ENCODE results near the gene ESCO1. TPM values are rescaled to one million over a fixed set of nuclear protein-coding genes. Genes with fewer than 3 reads are reported as not detected.

Gene ESCO1
- total and polyA plus RNA-seq, 2 of the 13 experiments (the other 11 are each of a cell fraction or from before 2014, with no cell fraction given) = 6.3 to 19.4 TPM

DNA sequence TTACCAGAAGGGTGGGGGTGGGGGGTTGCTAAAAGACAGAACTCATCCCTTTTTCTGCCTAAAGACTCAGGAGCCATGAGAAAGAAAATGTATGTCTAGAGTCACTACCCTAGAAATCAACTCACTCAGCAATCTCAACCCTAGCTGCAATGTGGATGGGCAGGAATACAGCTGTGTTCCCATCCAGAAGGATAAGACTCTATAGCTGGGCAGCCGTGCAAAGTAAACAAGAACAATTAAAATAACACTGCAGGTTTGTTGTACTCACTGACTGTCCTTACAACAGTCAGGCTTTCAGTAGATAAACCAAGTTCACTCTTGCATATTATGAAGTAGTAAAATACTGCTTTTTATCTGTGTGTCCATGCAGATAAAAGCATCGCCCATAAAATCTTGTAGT is 74.0 kb downstream of the ESCO1 start (continued):
- TF ChIP-seq KMT2A (CRISPR knock-in tag; IDR thresholded peaks at IDR 0.05) (no peak), GRHL1 (CRISPR knock-in tag; conservative IDR thresholded peaks at IDR 0.05) (no peak)

DNA sequence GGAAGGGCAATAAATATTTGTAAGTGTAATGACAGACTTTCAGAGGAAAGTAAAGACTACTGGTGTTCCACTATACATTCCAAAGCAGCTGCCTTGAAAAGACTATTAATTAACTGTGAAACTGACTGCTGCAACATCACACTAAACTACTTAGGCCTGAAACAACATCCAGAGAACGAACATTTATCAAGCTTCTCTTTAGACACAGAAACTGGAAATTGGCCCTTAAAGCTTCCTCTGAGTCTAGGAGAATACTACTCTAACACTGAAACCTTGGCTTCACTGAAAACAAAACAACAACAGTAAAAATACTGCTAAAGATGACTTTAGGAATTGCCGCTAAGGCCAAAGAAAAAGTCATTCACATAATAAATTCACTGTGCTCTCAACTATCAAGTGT is 74.6 kb downstream of the ESCO1 start:
- no peaks in the 10 kb centered on the region for H3K79me2 ChIP-seq (ENCODE audit: insufficient read depth, low read length)
- 100% methylated on average over 2 of the region's 2 CpGs for WGBS (ENCODE audit: low lambda C conversion rate)
- no peaks in the 10 kb centered on the region for H4K20me1 ChIP-seq (ENCODE audit: insufficient read depth, low read length)
- FAIRE-seq (no peak), ATAC-seq (no peak), DNase-seq (ENCODE audit: low spot score) (no peak)
- no peak overlapping the region for H3K4me2 ChIP-seq (ENCODE audit: low read depth, low read length)
- in situ Hi-C loops (cut with HindIII; ENCODE audit: extremely low pct_ligation_motif_present, low pct_unique_long_range_greater_than_20kb) (no loop called here), intact Hi-C loops (cut with micrococcal nuclease; ENCODE audit: unreplicated experiment) (no loop called here)
- no peaks in the 10 kb centered on the region for H3K4me1 ChIP-seq (ENCODE audit: insufficient read depth, low read length)
- CTCF ChIA-PET (ENCODE audit: low intra/inter-chr PET ratio, low total read pairs) = no interaction called here
- no peak overlapping the region for H2AFZ ChIP-seq (ENCODE audit: low read length)
- no peak overlapping the region for H3K4me3 ChIP-seq (replicated peaks in 1 of 3; ENCODE audit: insufficient read depth in 1 of 3, low read depth in 2 of 3, low read length in 3 of 3)
- H3K27me3 ChIP-seq (ENCODE audit: control insufficient read depth in 1 of 2, insufficient read depth in 2 of 2, low read length in 2 of 2) = no peaks in the 10 kb centered on the region
- H3K9me3 ChIP-seq (ENCODE audit: low read length) = no peaks in the 10 kb centered on the region
- POLR2A ChIA-PET = no interaction called here
- peaks cover 6 to 37% of the 10 kb centered on the region in 2 experiments for H3K36me3 ChIP-seq (replicated peaks in 1 of 2; ENCODE audit: control insufficient read depth in 1 of 2, insufficient read depth in 2 of 2, low read length in 2 of 2)
- H3K27ac ChIP-seq (ENCODE audit: extremely low read length, insufficient read depth, low read length) = no peak overlapping the region
- H3K9ac ChIP-seq (ENCODE audit: insufficient read depth, low read depth, low read length) = no peak overlapping the region
- no TSS peak for BruUV-seq (replicated peaks)
- no peak for TF ChIP-seq XBP1 (CRISPR knock-in tag; IDR thresholded peaks at IDR 0.05)
- TF ChIP-seq SKI (IDR thresholded peaks at IDR 0.05; ENCODE audit: partially characterized antibody) = no peak
- no peak for TF ChIP-seq NR2F6 (IDR thresholded peaks at IDR 0.05)
- TF ChIP-seq NR2F6 (CRISPR knock-in tag; IDR thresholded peaks at IDR 0.05) = no peak
- no peak for TF ChIP-seq ZNF660 (CRISPR knock-in tag; IDR thresholded peaks at IDR 0.05; ENCODE audit: borderline replicate concordance, low read depth)
- no peak for TF ChIP-seq MIER2 (CRISPR knock-in tag; IDR thresholded peaks at IDR 0.05)
- TF ChIP-seq, protein P1, sequence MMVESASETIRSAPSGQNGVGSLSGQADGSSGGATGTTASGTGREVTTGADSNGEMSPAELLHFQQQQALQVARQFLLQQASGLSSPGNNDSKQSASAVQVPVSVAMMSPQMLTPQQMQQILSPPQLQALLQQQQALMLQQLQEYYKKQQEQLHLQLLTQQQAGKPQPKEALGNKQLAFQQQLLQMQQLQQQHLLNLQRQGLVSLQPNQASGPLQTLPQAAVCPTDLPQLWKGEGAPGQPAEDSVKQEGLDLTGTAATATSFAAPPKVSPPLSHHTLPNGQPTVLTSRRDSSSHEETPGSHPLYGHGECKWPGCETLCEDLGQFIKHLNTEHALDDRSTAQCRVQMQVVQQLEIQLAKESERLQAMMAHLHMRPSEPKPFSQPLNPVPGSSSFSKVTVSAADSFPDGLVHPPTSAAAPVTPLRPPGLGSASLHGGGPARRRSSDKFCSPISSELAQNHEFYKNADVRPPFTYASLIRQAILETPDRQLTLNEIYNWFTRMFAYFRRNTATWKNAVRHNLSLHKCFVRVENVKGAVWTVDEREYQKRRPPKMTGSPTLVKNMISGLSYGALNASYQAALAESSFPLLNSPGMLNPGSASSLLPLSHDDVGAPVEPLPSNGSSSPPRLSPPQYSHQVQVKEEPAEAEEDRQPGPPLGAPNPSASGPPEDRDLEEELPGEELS (CRISPR knock-in tag; IDR thresholded peaks at IDR 0.05) = no peak
- no peak for TF ChIP-seq ZMYM4 (CRISPR knock-in tag; IDR thresholded peaks at IDR 0.05)
- TF ChIP-seq ZNF446 (CRISPR knock-in tag; IDR thresholded peaks at IDR 0.05) = no peak
- TF ChIP-seq REL (CRISPR knock-in tag; conservative IDR thresholded peaks at IDR 0.05) = no peak
- TF ChIP-seq ZNF264 (CRISPR knock-in tag; IDR thresholded peaks at IDR 0.05) = no peak
- TF ChIP-seq SALL1 (CRISPR knock-in tag; IDR thresholded peaks at IDR 0.05) = no peak
- no peak for TF ChIP-seq REXO4 (CRISPR knock-in tag; IDR thresholded peaks at IDR 0.05; ENCODE audit: borderline replicate concordance)
- TF ChIP-seq, protein P2, sequence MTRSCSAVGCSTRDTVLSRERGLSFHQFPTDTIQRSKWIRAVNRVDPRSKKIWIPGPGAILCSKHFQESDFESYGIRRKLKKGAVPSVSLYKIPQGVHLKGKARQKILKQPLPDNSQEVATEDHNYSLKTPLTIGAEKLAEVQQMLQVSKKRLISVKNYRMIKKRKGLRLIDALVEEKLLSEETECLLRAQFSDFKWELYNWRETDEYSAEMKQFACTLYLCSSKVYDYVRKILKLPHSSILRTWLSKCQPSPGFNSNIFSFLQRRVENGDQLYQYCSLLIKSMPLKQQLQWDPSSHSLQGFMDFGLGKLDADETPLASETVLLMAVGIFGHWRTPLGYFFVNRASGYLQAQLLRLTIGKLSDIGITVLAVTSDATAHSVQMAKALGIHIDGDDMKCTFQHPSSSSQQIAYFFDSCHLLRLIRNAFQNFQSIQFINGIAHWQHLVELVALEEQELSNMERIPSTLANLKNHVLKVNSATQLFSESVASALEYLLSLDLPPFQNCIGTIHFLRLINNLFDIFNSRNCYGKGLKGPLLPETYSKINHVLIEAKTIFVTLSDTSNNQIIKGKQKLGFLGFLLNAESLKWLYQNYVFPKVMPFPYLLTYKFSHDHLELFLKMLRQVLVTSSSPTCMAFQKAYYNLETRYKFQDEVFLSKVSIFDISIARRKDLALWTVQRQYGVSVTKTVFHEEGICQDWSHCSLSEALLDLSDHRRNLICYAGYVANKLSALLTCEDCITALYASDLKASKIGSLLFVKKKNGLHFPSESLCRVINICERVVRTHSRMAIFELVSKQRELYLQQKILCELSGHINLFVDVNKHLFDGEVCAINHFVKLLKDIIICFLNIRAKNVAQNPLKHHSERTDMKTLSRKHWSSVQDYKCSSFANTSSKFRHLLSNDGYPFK (CRISPR knock-in tag; IDR thresholded peaks at IDR 0.05; ENCODE audit: borderline replicate concordance) = no peak
- TF ChIP-seq HNF4A (CRISPR knock-in tag; IDR thresholded peaks at IDR 0.05) = no peak
- TF ChIP-seq GFI1 (CRISPR knock-in tag; IDR thresholded peaks at IDR 0.05; ENCODE audit: borderline replicate concordance) = no peak
- no peak for TF ChIP-seq FOXK2 (IDR thresholded peaks at IDR 0.05)
- no peak for TF ChIP-seq ZBTB21 (CRISPR knock-in tag; IDR thresholded peaks at IDR 0.05)
- TF ChIP-seq MTF2 (CRISPR knock-in tag; IDR thresholded peaks at IDR 0.05; ENCODE audit: borderline replicate concordance) = no peak
